AG09309 (cell line): ENCODE measurements around the gene AHSG.

ENCODE experiments used
- DNase-seq: peaks from one replicate; pipeline ENCODE4 v3.0.0-alpha.2; 2010; ENCODE audit warnings: low read depth
- H3K4me3 ChIP-seq: 2 replicates; pipeline ENCODE4 v1.5.1; 2011; ENCODE audit warnings: mild to moderate bottlenecking, low read depth, low read length, moderate library complexity; ENCODE audit not compliant: control insufficient read depth
- TF ChIP-seq, protein P1 (sequence below): IDR thresholded peaks from 2 replicates; pipeline ENCODE4 v1.5.1; 2011; ENCODE audit warnings: mild to moderate bottlenecking, low read depth, low read length, inconsistent platforms; ENCODE audit not compliant: insufficient read depth, control insufficient read depth; ENCODE audit errors: missing control alignments

The AHSG gene

DNA sequence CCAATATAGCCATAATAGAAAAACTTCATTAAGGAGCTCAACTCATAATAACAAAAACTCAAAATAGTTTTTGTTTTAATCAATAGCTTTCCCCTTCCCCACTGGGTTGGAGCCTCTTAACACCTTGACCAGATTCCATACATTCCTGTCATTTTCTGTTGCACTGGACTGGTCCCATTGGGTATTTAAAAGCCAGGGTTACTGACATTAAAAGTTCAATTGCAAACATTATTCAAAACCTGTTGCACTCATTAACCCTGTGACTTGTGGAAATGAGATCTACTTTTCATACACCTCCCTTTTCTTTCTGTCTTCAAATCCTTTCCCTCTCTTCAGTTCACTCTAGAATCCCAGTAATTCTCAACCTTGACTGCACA lies 51.2 kb downstream of the AHSG start:
- H3K4me3 ChIP-seq = no peak overlapping the region
- TF ChIP-seq, protein P1, sequence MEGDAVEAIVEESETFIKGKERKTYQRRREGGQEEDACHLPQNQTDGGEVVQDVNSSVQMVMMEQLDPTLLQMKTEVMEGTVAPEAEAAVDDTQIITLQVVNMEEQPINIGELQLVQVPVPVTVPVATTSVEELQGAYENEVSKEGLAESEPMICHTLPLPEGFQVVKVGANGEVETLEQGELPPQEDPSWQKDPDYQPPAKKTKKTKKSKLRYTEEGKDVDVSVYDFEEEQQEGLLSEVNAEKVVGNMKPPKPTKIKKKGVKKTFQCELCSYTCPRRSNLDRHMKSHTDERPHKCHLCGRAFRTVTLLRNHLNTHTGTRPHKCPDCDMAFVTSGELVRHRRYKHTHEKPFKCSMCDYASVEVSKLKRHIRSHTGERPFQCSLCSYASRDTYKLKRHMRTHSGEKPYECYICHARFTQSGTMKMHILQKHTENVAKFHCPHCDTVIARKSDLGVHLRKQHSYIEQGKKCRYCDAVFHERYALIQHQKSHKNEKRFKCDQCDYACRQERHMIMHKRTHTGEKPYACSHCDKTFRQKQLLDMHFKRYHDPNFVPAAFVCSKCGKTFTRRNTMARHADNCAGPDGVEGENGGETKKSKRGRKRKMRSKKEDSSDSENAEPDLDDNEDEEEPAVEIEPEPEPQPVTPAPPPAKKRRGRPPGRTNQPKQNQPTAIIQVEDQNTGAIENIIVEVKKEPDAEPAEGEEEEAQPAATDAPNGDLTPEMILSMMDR = no peak
- no peak for DNase-seq

DNA sequence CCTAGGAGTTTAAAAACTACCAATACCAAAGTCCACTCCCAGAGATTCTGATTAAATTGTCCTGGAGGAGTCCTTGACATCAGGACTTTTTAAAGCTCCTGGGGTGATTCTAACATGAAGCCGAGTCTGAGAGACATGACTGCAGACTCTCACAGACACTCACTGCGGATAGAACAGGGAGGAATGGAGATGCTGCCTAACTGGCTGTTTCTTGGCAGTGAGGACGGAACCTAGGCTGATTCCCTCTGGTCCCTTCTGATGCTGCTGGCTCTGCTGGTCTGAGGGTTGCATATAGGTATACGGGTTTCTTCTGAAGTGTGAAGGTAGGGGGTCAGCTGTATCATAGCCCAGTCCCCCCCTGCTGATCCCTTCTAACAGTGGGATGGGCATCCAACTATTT lies 51.6 kb downstream of the AHSG start:
- H3K4me3 ChIP-seq = no peak overlapping the region
- TF ChIP-seq, protein P1 = no peak
- no peak for DNase-seq

DNA sequence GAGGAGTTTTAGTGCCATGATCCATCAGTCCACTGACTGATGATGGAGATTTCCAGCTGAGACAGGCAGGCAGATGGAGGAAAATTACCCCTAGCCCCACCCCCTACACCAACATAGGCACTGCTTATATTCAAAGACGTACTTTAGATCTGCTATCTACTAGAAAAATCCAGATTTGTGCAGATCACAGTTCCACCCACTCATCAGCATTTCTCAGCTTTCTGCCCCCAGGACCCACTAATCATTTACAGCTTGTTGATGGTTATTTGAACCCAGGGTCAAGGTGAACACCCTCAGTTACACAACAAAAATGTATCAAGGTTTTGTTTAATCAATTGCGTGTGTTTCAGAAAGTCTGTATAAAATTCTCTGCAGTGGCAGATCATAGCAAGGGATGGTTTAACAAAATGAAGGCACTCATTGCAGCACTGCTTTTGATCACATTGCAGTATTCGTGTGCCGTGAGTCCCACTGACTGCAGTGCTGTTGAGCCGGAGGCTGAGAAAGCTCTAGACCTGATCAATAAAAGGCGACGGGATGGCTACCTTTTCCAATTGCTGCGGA lies 52.8 kb downstream of the AHSG start, which contains the start of gene HRG:
HRG (plus strand) TSS at position 390 of the 564 bp plus-strand sequence; CDS start at position 408, 18 bp downstream.
- no peak for DNase-seq
- no peak within 1 kb of the TSS for H3K4me3 ChIP-seq
- TF ChIP-seq, protein P1 = no peak

DNA sequence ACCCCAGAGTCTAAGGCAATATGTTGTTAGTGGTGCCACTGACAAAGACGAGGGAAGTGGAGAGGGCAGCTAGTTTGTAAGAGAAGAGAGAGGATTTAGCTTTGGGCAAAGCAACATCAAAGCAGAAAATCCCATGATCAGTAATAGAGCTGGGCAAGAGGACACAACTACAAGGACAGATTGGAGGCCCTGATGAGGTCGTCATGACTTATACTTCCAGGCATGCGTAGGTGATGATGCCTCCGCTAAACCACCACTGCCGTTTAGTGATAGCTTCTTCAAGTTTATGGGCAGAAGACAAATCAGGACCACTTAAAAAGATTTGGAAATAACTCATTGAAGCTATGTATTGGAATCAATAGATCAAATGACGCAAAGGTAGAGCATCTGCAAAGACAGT lies 55.6 kb downstream of the AHSG start:
- DNase-seq = no peak
- no peak overlapping the region for H3K4me3 ChIP-seq
- TF ChIP-seq, protein P1 = no peak

DNA sequence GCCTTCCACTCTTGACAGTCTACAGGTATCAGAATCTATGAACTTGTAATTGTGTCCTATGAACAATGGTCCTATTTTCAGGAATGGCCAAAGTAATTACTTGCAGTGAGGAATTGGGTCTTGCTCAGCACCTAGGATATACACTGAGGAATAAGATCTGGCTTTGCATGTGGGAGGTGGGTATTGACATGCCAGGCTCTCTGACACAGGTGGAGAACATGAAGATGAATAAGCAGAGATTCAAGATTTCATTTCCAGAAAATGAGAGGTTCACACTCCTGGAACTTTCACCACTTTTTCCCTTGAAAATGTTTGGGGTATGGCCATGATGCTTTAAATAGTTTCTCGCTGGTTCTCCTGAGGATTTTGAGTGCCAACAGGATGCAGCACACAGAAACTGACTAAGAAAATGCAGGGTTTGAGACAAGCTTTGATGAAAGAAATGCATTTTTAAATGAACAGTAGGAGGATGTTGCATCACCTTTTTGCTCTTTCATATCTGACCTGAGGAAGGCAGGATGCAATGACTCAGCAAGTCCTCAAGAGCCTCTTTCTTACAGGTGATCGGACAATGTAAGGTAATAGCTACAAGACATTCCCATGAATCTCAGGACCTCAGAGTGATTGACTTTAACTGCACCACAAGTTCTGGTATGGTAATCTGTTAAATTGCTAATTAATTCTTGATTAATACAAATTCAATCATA lies 56.7 kb downstream of the AHSG start:
- no peak overlapping the region for H3K4me3 ChIP-seq
- no peak for DNase-seq
- TF ChIP-seq, protein P1 = no peak

- TF ChIP-seq, protein P1 = no peak
- DNase-seq = no peak
- H3K4me3 ChIP-seq = no peak overlapping the region
Measured at GRCh38 chr3:186670155-186670554, 57.3 kb downstream of the AHSG start.
